GM11168 (cell line): Measurements from ENCODE around the gene NIPA2.

Source experiments
- in situ Hi-C: fragments of 300-500 bp; cut with MboI; formaldehyde crosslinking; loops from one replicate; pipeline ENCODE4 v1.12.0; 2022; ENCODE audit warnings: low sequenced_read_pairs; ENCODE audit not compliant: unreplicated experiment

NIPA2 gene

GRCh38 chr15:22831473-22831872 is 7.0 kb upstream of the NIPA2 start:
- in situ Hi-C loops: no loop called here

- in situ Hi-C loops: no loop called here
Measured at GRCh38 chr15:22839046-22839695, 705 bp downstream of the NIPA2 start.

- in situ Hi-C loops: no loop called here
Measured at GRCh38 chr15:22844421-22845288, 6.2 kb downstream of the NIPA2 start.

GRCh38 chr15:22845289-22845900 is 6.9 kb downstream of the NIPA2 start:
- in situ Hi-C loops: no loop called here

- in situ Hi-C loops: no loop called here
Measured at GRCh38 chr15:22846073-22846472, 7.6 kb downstream of the NIPA2 start.

GRCh38 chr15:22850055-22850454 is 11.6 kb downstream of the NIPA2 start:
- in situ Hi-C loops: no loop called here

GRCh38 chr15:22851513-22851912 is 13.0 kb downstream of the NIPA2 start:
- in situ Hi-C loops: no loop called here

GRCh38 chr15:22855791-22856190 is 17.3 kb downstream of the NIPA2 start:
- in situ Hi-C loops: no loop called here

- in situ Hi-C loops: no loop called here
Measured at GRCh38 chr15:22856659-22857058, 18.2 kb downstream of the NIPA2 start.

GRCh38 chr15:22861161-22861560 is 22.7 kb downstream of the NIPA2 start:
- in situ Hi-C loops: no loop called here

- in situ Hi-C loops: no loop called here
Measured at GRCh38 chr15:22863356-22863755, 24.9 kb downstream of the NIPA2 start.

GRCh38 chr15:22866079-22866478 is 27.6 kb downstream of the NIPA2 start:
- in situ Hi-C loops: no loop called here

- in situ Hi-C loops: no loop called here
Measured at GRCh38 chr15:22867886-22868285, 29.4 kb downstream of the NIPA2 start.

- in situ Hi-C loops: no loop called here
Measured at GRCh38 chr15:22868495-22868894, 30.0 kb downstream of the NIPA2 start.

- in situ Hi-C loops: no loop called here
Measured at GRCh38 chr15:22868928-22869327, 30.5 kb downstream of the NIPA2 start.

- in situ Hi-C loops: no loop called here
Measured at GRCh38 chr15:22869856-22870255, 31.4 kb downstream of the NIPA2 start.

GRCh38 chr15:22870865-22871264 is 32.4 kb downstream of the NIPA2 start:
- in situ Hi-C loops: no loop called here

GRCh38 chr15:22871481-22872086 is 33.1 kb downstream of the NIPA2 start:
- in situ Hi-C loops: no loop called here

- in situ Hi-C loops: no loop called here
Measured at GRCh38 chr15:22872936-22873701, 34.7 kb downstream of the NIPA2 start.

- in situ Hi-C loops: no loop called here
Measured at GRCh38 chr15:22873841-22874240, 35.4 kb downstream of the NIPA2 start.
